ENCODE results near the gene RNF32. TPM values are rescaled to one million over a fixed set of nuclear protein-coding genes. Genes with fewer than 3 reads are reported as not detected.

The RNF32 gene
- total RNA-seq, 2 donors from 2014 or later = not detected

- Histone ChIP-seq H3K36me3 (no peaks in the 10 kb centered on the region), H3K9me3 (no peaks in the 10 kb centered on the region), H3K27ac (no peak overlapping the region), H3K4me3 (no peak overlapping the region), H3K4me1 (ENCODE audit: control insufficient read depth in 1 of 2, low read depth in 2 of 2) (no peaks in the 10 kb centered on the region), H3K27me3 (replicated peaks; ENCODE audit: insufficient read depth) (no peaks in the 10 kb centered on the region)
- DNase-seq (ENCODE audit: low spot score) = no peak
- ATAC-seq (ENCODE audit: insufficient number of reproducible peaks, low FRiP score, low read depth) = no peak
- TF ChIP-seq CTCF (IDR thresholded peaks at IDR 0.05) = no peak
Observed at GRCh38 chr7:156668130-156668741, 27.7 kb downstream of the RNF32 start.

- no peak for TF ChIP-seq CTCF (IDR thresholded peaks at IDR 0.05)
Observed at GRCh38 chr7:156669035-156669828, 28.7 kb downstream of the RNF32 start.

GRCh38 chr7:156673454-156673853, 32.9 kb downstream of the RNF32 start:
- Histone ChIP-seq H3K4me3 (no peak overlapping the region), H3K36me3 (peaks cover 16% of the 10 kb centered on the region), H3K27ac (no peak overlapping the region), H3K27me3 (replicated peaks; ENCODE audit: insufficient read depth) (no peaks in the 10 kb centered on the region), H3K9me3 (no peaks in the 10 kb centered on the region), H3K4me1 (ENCODE audit: control insufficient read depth in 1 of 2, low read depth in 2 of 2) (no peaks in the 10 kb centered on the region)
- DNase-seq (ENCODE audit: low spot score) (no peak), ATAC-seq (ENCODE audit: insufficient number of reproducible peaks, low FRiP score, low read depth) (no peak)
- no peak for TF ChIP-seq CTCF (IDR thresholded peaks at IDR 0.05)

More at GRCh38 chr7:156669035-156669828, 28.7 kb downstream of the RNF32 start:
- no peaks in the 10 kb centered on the region for H3K9me3 ChIP-seq
- DNase-seq (ENCODE audit: low spot score) (no peak), ATAC-seq (ENCODE audit: insufficient number of reproducible peaks, low FRiP score, low read depth) (no peak)
- no peaks in the 10 kb centered on the region for H3K27me3 ChIP-seq (replicated peaks; ENCODE audit: insufficient read depth)
- no peaks in the 10 kb centered on the region for H3K36me3 ChIP-seq
- no peaks in the 10 kb centered on the region for H3K4me1 ChIP-seq (ENCODE audit: control insufficient read depth in 1 of 2, low read depth in 2 of 2)
- no peak overlapping the region for H3K4me3 ChIP-seq
- no peak overlapping the region for H3K27ac ChIP-seq

GRCh38 chr7:156673902-156674301, 33.3 kb downstream of the RNF32 start:
- TF ChIP-seq CTCF (IDR thresholded peaks at IDR 0.05) = no peak
- no peak for ATAC-seq (ENCODE audit: insufficient number of reproducible peaks, low FRiP score, low read depth)
- no peak overlapping the region for H3K4me3 ChIP-seq
- H3K9me3 ChIP-seq = no peaks in the 10 kb centered on the region
- no peaks in the 10 kb centered on the region for H3K4me1 ChIP-seq (ENCODE audit: control insufficient read depth in 1 of 2, low read depth in 2 of 2)
- no peaks in the 10 kb centered on the region for H3K27me3 ChIP-seq (replicated peaks; ENCODE audit: insufficient read depth)
- H3K36me3 ChIP-seq = peaks cover 20% of the 10 kb centered on the region
- no peak overlapping the region for H3K27ac ChIP-seq
- DNase-seq (ENCODE audit: low spot score) = no peak

- no peak for ATAC-seq (ENCODE audit: insufficient number of reproducible peaks, low FRiP score, low read depth)
- no peak for TF ChIP-seq CTCF (IDR thresholded peaks at IDR 0.05)
- peaks cover 25% of the 10 kb centered on the region for H3K36me3 ChIP-seq
Observed at GRCh38 chr7:156675721-156676120, 35.1 kb downstream of the RNF32 start.

More at GRCh38 chr7:156675721-156676120, 35.1 kb downstream of the RNF32 start:
- Histone ChIP-seq H3K27me3 (replicated peaks; ENCODE audit: insufficient read depth) (no peaks in the 10 kb centered on the region), H3K9me3 (no peaks in the 10 kb centered on the region), H3K4me3 (no peak overlapping the region), H3K4me1 (ENCODE audit: control insufficient read depth in 1 of 2, low read depth in 2 of 2) (no peaks in the 10 kb centered on the region), H3K27ac (no peak overlapping the region)
- DNase-seq (ENCODE audit: low spot score) = no peak
